PFSK-1 (cell line): Measurements from ENCODE around the gene SNX9.

Experiments used
- FOXP2 ChIP-seq: optimal IDR thresholded peaks from 2 replicates; pipeline ENCODE3; 2011; ENCODE audit warnings: borderline replicate concordance, control low read depth, inconsistent platforms; ENCODE audit not compliant: insufficient read depth; ENCODE audit errors: extremely low read length, extremely low read depth
- POLR2AphosphoS5 ChIP-seq: IDR thresholded peaks from 2 replicates; pipeline ENCODE4 v1.6.1; 2012; ENCODE audit warnings: low read depth, mild to moderate bottlenecking, control low read depth, low read length, moderate library complexity
- SIN3A ChIP-seq: IDR thresholded peaks from 2 replicates; pipeline ENCODE4 v1.6.1; 2012; ENCODE audit warnings: mild to moderate bottlenecking, low read length, moderate library complexity, borderline replicate concordance; ENCODE audit not compliant: insufficient read depth
- TAF1 ChIP-seq: IDR thresholded peaks from 2 replicates; pipeline ENCODE4 v1.6.1; 2012; ENCODE audit warnings: low read length, control low read depth, borderline replicate concordance; ENCODE audit not compliant: insufficient read depth
- TF ChIP-seq, protein P1 (sequence below), 2 experiments: IDR thresholded peaks; 2 replicates each; pipeline versions ENCODE4 v1.6.1 to v1.8.0; 2011 to 2012; ENCODE audit warnings: low read depth in 2 of 2, low read length in 2 of 2, control low read depth in 1 of 2, inconsistent platforms in 1 of 2, mild to moderate bottlenecking in 1 of 2, moderate library complexity in 1 of 2; ENCODE audit not compliant: insufficient read depth in 1 of 2

SNX9 gene

DNA sequence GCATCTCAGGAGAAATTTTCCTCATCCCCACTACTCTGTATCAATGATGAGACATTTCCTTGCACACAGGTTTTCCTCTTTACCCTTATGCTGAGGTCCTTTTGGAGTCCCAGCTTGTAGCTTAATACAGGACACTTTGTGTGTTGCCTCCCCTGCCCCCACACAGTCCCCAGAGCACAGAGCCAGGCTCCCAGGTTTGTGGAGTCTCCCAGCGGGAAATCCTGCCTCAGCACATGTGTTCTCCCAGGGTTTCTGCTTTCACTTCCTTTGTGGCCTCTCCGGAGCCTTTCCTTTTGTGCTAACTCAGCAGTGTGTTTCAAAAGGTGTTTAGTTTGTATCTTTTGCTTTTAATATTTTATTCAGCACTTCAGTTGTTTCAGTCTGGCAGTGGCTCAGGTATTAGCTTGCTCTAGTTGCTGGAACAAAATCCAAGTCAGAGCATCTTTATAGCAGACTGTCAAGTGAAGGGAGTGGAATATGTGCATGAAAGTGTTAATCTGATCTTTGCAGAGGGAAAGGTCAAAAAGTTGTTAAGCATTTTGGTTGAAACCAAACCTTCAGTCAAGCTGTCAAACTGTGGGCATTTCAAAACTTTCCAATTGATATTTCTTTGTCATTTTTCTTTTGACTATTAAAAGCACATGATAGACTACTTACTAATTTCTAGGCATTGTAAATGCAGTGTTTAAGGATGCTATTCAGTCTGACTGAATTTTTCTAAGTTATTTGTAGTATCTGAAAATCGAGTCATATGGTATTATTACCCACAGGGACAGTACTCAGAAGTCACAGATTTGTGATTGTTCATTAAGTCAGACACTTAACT lies 8.6 kb downstream of the SNX9 start:
- no peak for TF ChIP-seq POLR2AphosphoS5
- TF ChIP-seq, protein P1, sequence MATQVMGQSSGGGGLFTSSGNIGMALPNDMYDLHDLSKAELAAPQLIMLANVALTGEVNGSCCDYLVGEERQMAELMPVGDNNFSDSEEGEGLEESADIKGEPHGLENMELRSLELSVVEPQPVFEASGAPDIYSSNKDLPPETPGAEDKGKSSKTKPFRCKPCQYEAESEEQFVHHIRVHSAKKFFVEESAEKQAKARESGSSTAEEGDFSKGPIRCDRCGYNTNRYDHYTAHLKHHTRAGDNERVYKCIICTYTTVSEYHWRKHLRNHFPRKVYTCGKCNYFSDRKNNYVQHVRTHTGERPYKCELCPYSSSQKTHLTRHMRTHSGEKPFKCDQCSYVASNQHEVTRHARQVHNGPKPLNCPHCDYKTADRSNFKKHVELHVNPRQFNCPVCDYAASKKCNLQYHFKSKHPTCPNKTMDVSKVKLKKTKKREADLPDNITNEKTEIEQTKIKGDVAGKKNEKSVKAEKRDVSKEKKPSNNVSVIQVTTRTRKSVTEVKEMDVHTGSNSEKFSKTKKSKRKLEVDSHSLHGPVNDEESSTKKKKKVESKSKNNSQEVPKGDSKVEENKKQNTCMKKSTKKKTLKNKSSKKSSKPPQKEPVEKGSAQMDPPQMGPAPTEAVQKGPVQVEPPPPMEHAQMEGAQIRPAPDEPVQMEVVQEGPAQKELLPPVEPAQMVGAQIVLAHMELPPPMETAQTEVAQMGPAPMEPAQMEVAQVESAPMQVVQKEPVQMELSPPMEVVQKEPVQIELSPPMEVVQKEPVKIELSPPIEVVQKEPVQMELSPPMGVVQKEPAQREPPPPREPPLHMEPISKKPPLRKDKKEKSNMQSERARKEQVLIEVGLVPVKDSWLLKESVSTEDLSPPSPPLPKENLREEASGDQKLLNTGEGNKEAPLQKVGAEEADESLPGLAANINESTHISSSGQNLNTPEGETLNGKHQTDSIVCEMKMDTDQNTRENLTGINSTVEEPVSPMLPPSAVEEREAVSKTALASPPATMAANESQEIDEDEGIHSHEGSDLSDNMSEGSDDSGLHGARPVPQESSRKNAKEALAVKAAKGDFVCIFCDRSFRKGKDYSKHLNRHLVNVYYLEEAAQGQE (IDR thresholded peaks at IDR 0.05; ENCODE audit: insufficient read depth in 1 of 2, low read depth in 2 of 2, low read length in 2 of 2), result no peak
- no peak for TF ChIP-seq FOXP2
- TF ChIP-seq TAF1, result no peak
- no peak for TF ChIP-seq SIN3A

DNA sequence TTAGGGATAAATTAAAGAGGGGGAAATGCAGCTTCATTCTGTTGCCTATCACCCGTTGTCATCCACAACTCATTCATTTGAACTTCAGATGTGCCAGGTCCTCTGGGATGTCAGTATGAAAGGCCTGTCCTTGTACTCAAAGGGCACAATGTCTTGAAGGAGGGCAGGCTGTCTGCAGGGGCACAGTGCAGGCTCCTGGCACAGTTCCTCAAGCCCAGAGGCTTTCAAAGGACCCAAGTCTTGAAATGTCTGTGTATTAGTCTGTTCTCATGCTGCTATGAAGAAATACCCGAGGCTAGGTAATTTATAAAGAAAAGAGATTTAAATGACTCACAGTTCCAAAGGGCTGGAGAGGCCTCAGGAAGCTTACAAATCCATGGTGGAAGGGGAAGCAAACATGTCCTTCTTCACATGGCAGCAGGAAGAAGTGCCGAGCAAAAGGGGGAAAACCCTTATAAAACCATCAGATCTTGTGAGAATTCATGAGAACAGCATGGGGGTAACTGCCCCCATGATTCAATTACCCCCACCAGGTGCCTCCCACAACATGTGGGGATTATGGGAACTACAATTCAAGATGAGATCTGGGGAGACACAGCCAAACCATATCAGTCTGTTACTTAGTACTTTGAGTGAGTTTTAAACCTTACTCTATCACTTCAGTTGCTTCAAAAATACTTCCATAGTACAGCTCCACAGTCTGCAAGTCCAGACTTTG lies 9.4 kb downstream of the SNX9 start:
- TF ChIP-seq TAF1 (no peak), POLR2AphosphoS5 (no peak), SIN3A (no peak)
- TF ChIP-seq, protein P1 (IDR thresholded peaks at IDR 0.05; ENCODE audit: insufficient read depth in 1 of 2, low read depth in 2 of 2, low read length in 2 of 2), result no peak

DNA sequence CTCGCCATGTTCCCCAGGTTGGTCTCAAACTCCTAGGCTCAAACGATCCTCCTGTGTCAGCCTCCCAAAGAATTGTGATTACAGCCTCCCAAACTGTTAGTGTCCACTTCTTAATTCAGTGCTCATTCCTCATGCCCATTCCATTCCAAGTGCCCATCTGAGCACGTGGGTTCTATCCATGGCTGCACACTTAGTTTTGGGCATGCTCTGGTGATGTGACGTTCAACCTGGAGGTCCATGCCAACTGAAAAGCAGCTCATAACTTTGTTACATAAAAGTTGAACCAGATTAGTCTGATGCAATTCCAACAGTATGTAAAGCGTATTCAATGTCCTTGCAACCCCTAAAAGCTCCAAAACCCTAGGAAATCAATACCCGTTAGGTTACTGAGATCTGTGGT lies 11.5 kb downstream of the SNX9 start:
- TF ChIP-seq SIN3A (no peak), TAF1 (no peak), POLR2AphosphoS5 (no peak), FOXP2 (no peak)
- TF ChIP-seq, protein P1 (IDR thresholded peaks at IDR 0.05; ENCODE audit: insufficient read depth in 1 of 2, low read depth in 2 of 2, low read length in 2 of 2), result no peak

DNA sequence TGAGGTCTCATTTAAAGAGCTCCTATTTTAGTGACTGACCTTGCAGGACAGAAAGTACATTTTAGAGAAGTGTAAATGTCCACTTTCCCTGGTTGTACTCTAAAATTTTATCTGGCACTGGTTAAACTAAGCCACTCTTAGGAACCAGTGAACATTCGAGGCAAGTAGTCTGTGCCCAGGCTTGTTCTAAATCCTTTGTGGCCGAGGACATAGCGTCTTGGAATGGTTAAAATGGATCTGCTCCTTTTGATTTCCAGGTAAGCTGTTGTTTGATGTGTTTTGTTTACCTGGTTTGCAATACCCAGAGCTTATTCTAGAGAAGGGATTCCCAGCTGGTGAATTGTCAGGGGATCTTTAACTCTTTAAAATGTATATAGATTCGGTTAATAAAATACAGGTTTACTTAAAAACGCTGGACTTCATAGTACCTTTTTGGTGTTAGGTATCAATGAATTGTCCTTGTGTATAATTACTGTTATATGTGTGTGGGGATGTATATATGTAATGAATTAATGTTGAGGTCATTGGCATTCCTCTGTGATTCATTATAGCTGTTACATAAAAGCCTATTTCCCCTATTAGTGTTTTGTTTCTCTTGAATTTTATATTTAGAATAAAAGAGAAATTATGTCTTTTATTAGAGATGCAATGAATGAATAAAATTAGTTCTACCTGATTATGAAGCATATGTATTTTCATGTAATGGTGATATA lies 15.8 kb downstream of the SNX9 start:
- TF ChIP-seq SIN3A (no peak), TAF1 (no peak), POLR2AphosphoS5 (no peak), FOXP2 (no peak)
- TF ChIP-seq, protein P1 (IDR thresholded peaks at IDR 0.05; ENCODE audit: insufficient read depth in 1 of 2, low read depth in 2 of 2, low read length in 2 of 2), result no peak
